Measurements from ENCODE around the gene DLG2. TPM values are rescaled to one million over a fixed set of nuclear protein-coding genes. Genes with fewer than 3 reads are reported as not detected.

Gene DLG2
- total RNA-seq, 4 donors from 2014 or later: 1.3 to 4.7 (median 2.4) TPM

DNA sequence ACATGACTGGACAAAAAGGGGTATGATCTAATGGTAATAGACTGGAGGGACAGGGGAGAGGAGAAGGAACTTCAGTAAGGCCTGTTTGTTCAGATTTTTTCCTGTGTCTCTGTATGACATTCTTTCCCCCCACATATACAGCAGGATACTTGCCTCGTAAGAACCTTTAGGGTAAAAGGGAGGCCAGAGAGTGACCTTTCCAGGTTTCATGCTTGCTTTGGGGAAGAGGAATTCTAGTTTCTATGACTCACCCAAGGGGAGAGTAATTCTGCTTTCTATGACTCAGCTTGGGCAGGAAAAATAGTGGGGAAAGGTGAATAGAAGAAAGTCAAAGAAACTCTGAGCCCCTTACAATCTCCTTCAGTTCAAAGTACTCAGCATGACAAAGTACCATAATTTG lies 457.0 kb downstream of the DLG2 start:
- Histone ChIP-seq H3K27ac (no peak overlapping the region), H3K36me3 (no peaks in the 10 kb centered on the region), H3K27me3 (no peaks in the 10 kb centered on the region), H3K4me1 (no peaks in the 10 kb centered on the region), H3K4me3 (no peak overlapping the region), H3K9me3 (no peaks in the 10 kb centered on the region)
- no peak for DNase-seq
- intact Hi-C loops (cut with DNase I; ENCODE audit: low total_unique reads): no loop called here
- TF ChIP-seq, protein P1, sequence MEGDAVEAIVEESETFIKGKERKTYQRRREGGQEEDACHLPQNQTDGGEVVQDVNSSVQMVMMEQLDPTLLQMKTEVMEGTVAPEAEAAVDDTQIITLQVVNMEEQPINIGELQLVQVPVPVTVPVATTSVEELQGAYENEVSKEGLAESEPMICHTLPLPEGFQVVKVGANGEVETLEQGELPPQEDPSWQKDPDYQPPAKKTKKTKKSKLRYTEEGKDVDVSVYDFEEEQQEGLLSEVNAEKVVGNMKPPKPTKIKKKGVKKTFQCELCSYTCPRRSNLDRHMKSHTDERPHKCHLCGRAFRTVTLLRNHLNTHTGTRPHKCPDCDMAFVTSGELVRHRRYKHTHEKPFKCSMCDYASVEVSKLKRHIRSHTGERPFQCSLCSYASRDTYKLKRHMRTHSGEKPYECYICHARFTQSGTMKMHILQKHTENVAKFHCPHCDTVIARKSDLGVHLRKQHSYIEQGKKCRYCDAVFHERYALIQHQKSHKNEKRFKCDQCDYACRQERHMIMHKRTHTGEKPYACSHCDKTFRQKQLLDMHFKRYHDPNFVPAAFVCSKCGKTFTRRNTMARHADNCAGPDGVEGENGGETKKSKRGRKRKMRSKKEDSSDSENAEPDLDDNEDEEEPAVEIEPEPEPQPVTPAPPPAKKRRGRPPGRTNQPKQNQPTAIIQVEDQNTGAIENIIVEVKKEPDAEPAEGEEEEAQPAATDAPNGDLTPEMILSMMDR (IDR thresholded peaks at IDR 0.05 in 4 of 5, conservative IDR thresholded peaks at IDR 0.05 in 1 of 5): no peak
- TF ChIP-seq POLR2A (IDR thresholded peaks at IDR 0.05): no peak
- no peak for ATAC-seq
- in situ Hi-C loops (cut with MboI; ENCODE audit: low sequenced_read_pairs in 4 of 4): no loop called here

DNA sequence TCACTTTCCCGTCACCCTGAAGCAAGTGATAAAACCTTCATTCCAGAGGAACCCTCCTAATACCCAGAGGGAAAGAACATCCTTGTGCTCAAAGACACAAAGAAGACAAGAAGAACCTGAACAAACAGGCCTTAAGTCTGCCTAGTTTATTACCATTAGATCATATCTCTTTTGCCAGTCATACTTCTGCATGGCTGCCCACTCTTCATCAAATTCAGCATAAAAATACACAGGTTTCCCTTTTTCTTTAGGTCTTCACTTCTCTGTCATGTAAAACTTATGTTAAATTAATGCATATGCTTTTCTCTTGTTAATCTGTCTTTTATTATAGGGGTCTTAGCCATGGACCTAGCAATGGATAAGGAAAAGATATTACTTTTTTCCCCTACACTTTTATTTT lies 459.7 kb downstream of the DLG2 start:
- Histone ChIP-seq H3K4me3 (no peak overlapping the region), H3K36me3 (no peaks in the 10 kb centered on the region), H3K27ac (no peak overlapping the region), H3K27me3 (no peaks in the 10 kb centered on the region), H3K9me3 (no peaks in the 10 kb centered on the region), H3K4me1 (no peaks in the 10 kb centered on the region)
- TF ChIP-seq POLR2A (IDR thresholded peaks at IDR 0.05): no peak
- TF ChIP-seq, protein P1 (IDR thresholded peaks at IDR 0.05 in 4 of 5, conservative IDR thresholded peaks at IDR 0.05 in 1 of 5): no peak
- DNase-seq: no peak
- ATAC-seq: no peak
- in situ Hi-C loops (cut with MboI; ENCODE audit: low sequenced_read_pairs in 4 of 4) (no loop called here), intact Hi-C loops (cut with DNase I; ENCODE audit: low total_unique reads) (no loop called here)

DNA sequence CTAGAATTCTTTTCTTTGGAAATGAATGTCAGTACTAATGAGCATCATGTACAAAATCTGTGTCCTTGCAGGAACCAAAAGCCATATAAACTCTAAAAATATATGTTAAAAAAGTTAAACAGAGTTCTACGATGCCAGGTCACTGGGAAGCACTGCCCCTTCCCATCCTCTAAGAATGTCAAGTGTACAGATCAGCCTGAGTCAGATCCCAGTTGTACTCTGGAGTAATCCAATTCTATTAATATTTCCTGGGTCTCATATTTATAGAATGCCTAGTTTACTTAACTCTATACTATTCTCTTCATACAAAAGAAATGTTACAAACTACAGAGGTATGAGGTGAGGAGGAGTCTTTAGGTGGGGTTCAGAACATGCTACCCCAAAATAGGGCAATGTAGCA lies 460.1 kb downstream of the DLG2 start:
- in situ Hi-C loops (cut with MboI; ENCODE audit: low sequenced_read_pairs in 4 of 4) (no loop called here), intact Hi-C loops (cut with DNase I; ENCODE audit: low total_unique reads) (no loop called here)
- Histone ChIP-seq H3K27me3 (no peaks in the 10 kb centered on the region), H3K4me3 (no peak overlapping the region), H3K9me3 (no peaks in the 10 kb centered on the region), H3K27ac (no peak overlapping the region), H3K4me1 (no peaks in the 10 kb centered on the region), H3K36me3 (no peaks in the 10 kb centered on the region)
- ATAC-seq (no peak), DNase-seq (no peak)
- TF ChIP-seq, protein P1 (IDR thresholded peaks at IDR 0.05 in 4 of 5, conservative IDR thresholded peaks at IDR 0.05 in 1 of 5): no peak
- TF ChIP-seq POLR2A (IDR thresholded peaks at IDR 0.05): no peak

DNA sequence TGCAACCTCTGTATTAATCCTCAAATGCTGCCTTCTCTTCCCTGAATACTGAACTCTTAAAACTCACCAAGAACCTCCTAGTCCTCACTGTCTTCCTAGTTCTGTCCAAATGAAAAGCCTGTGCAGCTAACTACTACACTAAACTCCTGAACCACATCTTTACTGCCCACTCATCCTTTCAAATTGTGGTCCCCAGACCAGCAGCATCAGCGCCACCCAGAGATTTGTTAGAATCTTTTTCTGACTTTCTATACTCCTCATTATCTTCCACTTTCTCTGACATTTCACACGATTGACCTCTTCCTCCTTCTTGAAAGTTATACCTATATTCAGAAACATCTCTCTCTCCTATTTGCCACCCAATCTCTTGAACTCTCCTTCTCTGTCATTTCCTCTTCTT lies 461.3 kb downstream of the DLG2 start:
- DNase-seq: no peak
- Histone ChIP-seq H3K27me3 (no peaks in the 10 kb centered on the region), H3K27ac (no peak overlapping the region), H3K9me3 (no peaks in the 10 kb centered on the region), H3K4me3 (no peak overlapping the region), H3K4me1 (no peaks in the 10 kb centered on the region), H3K36me3 (no peaks in the 10 kb centered on the region)
- intact Hi-C loops (cut with DNase I; ENCODE audit: low total_unique reads) (no loop called here), in situ Hi-C loops (cut with MboI; ENCODE audit: low sequenced_read_pairs in 4 of 4) (no loop called here)
- TF ChIP-seq POLR2A (IDR thresholded peaks at IDR 0.05): no peak
- TF ChIP-seq, protein P1 (IDR thresholded peaks at IDR 0.05 in 4 of 5, conservative IDR thresholded peaks at IDR 0.05 in 1 of 5): no peak
- ATAC-seq: no peak

DNA sequence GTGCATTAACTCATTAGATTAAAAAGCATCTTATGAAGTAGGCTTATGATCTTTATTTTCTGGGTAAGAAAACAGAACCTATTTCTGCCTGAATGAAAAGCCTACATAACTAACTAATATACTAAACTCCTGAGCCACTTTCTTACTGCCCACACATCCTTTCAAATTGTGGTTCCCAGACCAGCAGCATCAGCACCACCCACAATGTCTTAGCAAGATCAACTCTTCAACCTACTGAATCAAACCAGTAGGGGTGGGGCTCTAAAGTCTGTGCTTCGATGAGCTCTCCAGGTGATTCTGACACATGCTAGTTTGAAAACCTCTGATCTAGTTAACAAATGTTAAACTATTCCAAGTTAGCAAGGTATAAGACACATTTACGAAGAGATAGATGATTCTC lies 462.4 kb downstream of the DLG2 start:
- in situ Hi-C loops (cut with MboI; ENCODE audit: low sequenced_read_pairs in 4 of 4) (no loop called here), intact Hi-C loops (cut with DNase I; ENCODE audit: low total_unique reads) (no loop called here)
- Histone ChIP-seq H3K9me3 (no peaks in the 10 kb centered on the region), H3K4me3 (no peak overlapping the region), H3K27ac (no peak overlapping the region), H3K27me3 (no peaks in the 10 kb centered on the region), H3K4me1 (no peaks in the 10 kb centered on the region), H3K36me3 (no peaks in the 10 kb centered on the region)
- no peak for TF ChIP-seq POLR2A (IDR thresholded peaks at IDR 0.05)
- TF ChIP-seq, protein P1 (IDR thresholded peaks at IDR 0.05 in 4 of 5, conservative IDR thresholded peaks at IDR 0.05 in 1 of 5): no peak
- DNase-seq: no peak
- no peak for ATAC-seq
